Gastroesophageal sphincter (tissue), 4 donors: ENCODE measurements around the gene PHLDB2. TPM values are rescaled to one million over a fixed set of nuclear protein-coding genes. Genes with fewer than 3 reads are reported as not detected.

Source experiments
- ATAC-seq: fragments of 150-250 bp; one replicate; pipeline ENCODE4 v1.9.1; 2016; ENCODE audit warnings: mild to moderate bottlenecking, moderate library complexity
- H3K27ac ChIP-seq, 4 donors: fragments of 200-600 bp; sonication (generic) in 3 of 4; 1 replicate in 3 of 4; 2 replicates in 1 of 4; pipeline ENCODE4 v1.5.1; 2016 to 2019
- H3K27me3 ChIP-seq: fragments of 200-600 bp; sonication (generic); one replicate; pipeline ENCODE4 v1.5.1; 2019
- H3K36me3 ChIP-seq, 2 donors: fragments of 200-600 bp; sonication (generic); one replicate each; pipeline ENCODE4 v1.5.1; 2019; ENCODE audit warnings: control low read depth in 1 of 2
- H3K4me1 ChIP-seq, 3 donors: fragments of 200-600 bp; sonication (generic); 1 replicate in 2 of 3; 2 replicates in 1 of 3; pipeline ENCODE4 v1.5.1; 2016 to 2019; ENCODE audit warnings: control low read depth in 2 of 3
- H3K4me3 ChIP-seq, 2 donors: fragments of 200-600 bp; sonication (generic); one replicate each; pipeline ENCODE4 v1.5.1; 2019; ENCODE audit warnings: mild to moderate bottlenecking in 1 of 2, moderate library complexity in 1 of 2
- H3K9me3 ChIP-seq, 3 donors: fragments of 200-600 bp; sonication (generic); one replicate each; pipeline ENCODE4 v1.5.1; 2017 to 2019; ENCODE audit warnings: control low read depth in 2 of 3
- EP300 ChIP-seq: sonication (generic); formaldehyde crosslinking; IDR thresholded peaks from one replicate; pipeline ENCODE4 v1.6.1; 2017; ENCODE audit warnings: antibody characterized with exemption, mild to moderate bottlenecking
- POLR2A ChIP-seq, 2 donors: fragments of 450-650 bp; IDR thresholded peaks; one replicate each; pipeline ENCODE4 v1.6.1; 2017; ENCODE audit warnings: antibody characterized with exemption in 2 of 2, mild to moderate bottlenecking in 2 of 2, moderate library complexity in 1 of 2
- POLR2AphosphoS5 ChIP-seq: sonication (generic); formaldehyde crosslinking; IDR thresholded peaks from one replicate; pipeline ENCODE4 v1.6.1; 2017; ENCODE audit warnings: antibody characterized with exemption
- WGBS, 2 donors: methylation state at CpG; one replicate each; pipeline ENCODE4 v1.1.5; 2018; ENCODE audit warnings: low coverage in 1 of 2; 5-methylcytosine and 5-hydroxymethylcytosine counted together
- total RNA-seq, 4 donors: library from RNA; depleted of rRNA; stranded (reverse); fragments of >200 nt; gene quantifications; one replicate each; pipeline ENCODE4 v1.1.0, GENCODE V29; 2016
- TF ChIP-seq, protein P1 (sequence below), 4 experiments: fragments of 200-600 bp in 2 of 4; fragments of 450-650 bp in 2 of 4; sonication (generic) in 1 of 4; IDR thresholded peaks; one replicate each; pipeline ENCODE4 v1.5.1; 2017 to 2019; ENCODE audit warnings: antibody characterized with exemption in 4 of 4, mild to moderate bottlenecking in 2 of 4, moderate library complexity in 2 of 4

Gene PHLDB2
- total RNA-seq, 4 donors from 2014 or later = 52.1 to 115 (median 77.4) TPM

DNA sequence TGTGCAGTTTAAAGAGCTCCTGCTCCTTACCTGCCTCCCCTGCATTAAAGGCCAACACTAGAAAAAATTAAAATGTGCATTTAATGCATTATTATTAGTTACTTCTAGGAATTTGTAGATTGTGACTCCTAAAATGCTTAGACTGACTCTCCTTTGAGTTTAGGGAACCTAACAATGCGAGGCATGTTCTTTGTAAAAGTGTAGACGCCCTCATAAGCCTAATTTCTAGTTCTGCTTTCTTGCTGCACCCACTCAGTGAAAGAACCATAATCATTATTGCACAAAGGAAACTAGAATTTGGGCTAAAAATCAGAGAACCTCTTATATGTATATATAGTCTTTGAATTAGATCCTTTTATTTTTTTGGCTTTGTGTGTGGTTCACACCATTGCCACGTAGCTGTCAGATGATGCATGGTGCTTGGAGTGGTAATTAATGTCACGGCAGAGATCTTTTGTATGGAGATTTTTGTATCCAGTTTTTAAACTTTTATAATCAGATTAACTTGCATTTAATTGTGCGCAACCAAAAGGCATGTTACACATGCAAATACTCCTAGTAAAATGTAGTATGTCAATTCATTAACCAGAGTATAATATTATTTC, 120.5 kb downstream of the PHLDB2 start:
- ATAC-seq = peak; percentile 8
- Histone ChIP-seq H3K36me3 (peaks cover 0 to 7% of the 10 kb centered on the region in 2 donors), H3K9me3 (no peaks in the 10 kb centered on the region), H3K27me3 (no peaks in the 10 kb centered on the region), H3K27ac (peak overlapping the region; percentile 80 to 90 (median 88)), H3K4me1 (peaks cover 2 to 34% (median 4%) of the 10 kb centered on the region in 3 donors), H3K4me3 (peak overlapping the region; percentile 86 to 92)
- no peak for TF ChIP-seq POLR2AphosphoS5
- TF ChIP-seq, protein P1, sequence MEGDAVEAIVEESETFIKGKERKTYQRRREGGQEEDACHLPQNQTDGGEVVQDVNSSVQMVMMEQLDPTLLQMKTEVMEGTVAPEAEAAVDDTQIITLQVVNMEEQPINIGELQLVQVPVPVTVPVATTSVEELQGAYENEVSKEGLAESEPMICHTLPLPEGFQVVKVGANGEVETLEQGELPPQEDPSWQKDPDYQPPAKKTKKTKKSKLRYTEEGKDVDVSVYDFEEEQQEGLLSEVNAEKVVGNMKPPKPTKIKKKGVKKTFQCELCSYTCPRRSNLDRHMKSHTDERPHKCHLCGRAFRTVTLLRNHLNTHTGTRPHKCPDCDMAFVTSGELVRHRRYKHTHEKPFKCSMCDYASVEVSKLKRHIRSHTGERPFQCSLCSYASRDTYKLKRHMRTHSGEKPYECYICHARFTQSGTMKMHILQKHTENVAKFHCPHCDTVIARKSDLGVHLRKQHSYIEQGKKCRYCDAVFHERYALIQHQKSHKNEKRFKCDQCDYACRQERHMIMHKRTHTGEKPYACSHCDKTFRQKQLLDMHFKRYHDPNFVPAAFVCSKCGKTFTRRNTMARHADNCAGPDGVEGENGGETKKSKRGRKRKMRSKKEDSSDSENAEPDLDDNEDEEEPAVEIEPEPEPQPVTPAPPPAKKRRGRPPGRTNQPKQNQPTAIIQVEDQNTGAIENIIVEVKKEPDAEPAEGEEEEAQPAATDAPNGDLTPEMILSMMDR (IDR thresholded peaks at IDR 0.05) = no peak
- no peak for TF ChIP-seq EP300
- no peak for TF ChIP-seq POLR2A (IDR thresholded peaks at IDR 0.05)
- 14 to 15% methylated on average over 5 of the region's 5 CpGs for WGBS, 2 donors

DNA sequence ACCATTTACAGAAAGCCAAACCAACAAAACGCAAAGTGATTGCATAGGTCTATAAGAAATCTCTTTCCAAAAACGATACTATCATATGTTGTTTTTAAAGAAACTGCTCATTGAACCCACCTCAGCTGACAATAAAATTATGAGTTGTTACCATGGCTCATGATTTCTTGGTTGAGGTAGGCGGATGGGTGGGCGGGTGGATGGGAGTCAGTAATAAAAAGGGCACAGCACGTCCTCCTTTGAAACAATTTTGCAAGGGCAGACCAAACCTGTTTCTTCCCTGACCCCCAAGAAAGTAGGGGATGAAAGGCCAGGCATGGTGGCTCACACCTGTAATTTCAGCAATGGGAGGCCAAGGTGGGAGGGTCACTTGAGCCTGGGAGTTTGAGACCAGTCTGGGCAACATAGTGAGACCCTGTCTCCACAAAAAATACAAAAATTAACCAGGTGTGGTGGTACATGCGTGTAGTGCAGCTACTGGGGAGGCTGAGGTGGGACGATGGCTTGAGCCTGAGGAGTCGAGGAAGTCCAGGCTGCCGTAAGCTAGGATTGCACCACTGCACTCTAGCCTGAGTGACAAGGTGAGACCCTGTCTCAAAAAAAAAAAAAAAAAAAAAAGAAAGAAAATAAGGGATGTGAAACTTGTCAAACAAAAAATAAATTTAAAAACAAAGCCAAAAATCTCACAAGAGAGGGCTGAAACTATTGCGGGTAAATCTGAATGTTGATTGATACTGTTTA, 121.8 kb downstream of the PHLDB2 start:
- H3K4me1 ChIP-seq = peaks cover 2 to 34% (median 4%) of the 10 kb centered on the region in 3 donors
- ATAC-seq = no peak
- WGBS, 2 donors = 93 to 96% methylated on average over 7 to 10 of the region's 10 CpGs

DNA sequence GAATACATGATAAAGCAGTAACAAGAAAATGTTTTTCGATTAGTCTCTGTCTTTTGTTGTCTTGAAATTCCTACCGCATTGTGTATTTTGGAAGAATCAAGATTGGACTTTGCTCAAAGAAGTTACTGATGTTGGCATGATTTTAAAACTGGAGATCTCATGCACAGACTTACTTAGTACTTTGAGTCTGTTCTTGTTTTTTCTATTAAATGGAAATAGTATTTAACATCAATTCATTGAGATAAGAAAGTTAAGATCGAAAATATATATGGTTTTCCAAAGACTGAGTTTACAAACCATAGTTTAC, 122.3 kb downstream of the PHLDB2 start:
- 39 to 72% methylated on average over 3 of the region's 3 CpGs for WGBS, 2 donors
- Histone ChIP-seq H3K9me3 (no peaks in the 10 kb centered on the region), H3K27me3 (no peaks in the 10 kb centered on the region), H3K4me1 (peaks cover 2 to 34% (median 4%) of the 10 kb centered on the region in 3 donors), H3K4me3 (no peak overlapping the region), H3K36me3 (peaks cover 0 to 5% of the 10 kb centered on the region in 2 donors), H3K27ac (no peak overlapping the region)
- TF ChIP-seq POLR2AphosphoS5 = no peak
- no peak for TF ChIP-seq POLR2A (IDR thresholded peaks at IDR 0.05)
- TF ChIP-seq, protein P1 (IDR thresholded peaks at IDR 0.05) = no peak
- no peak for TF ChIP-seq EP300
- no peak for ATAC-seq

More for the DNA sequence above, 121.8 kb downstream of the PHLDB2 start:
- no peak overlapping the region for H3K4me3 ChIP-seq
- no peak overlapping the region for H3K27ac ChIP-seq
- TF ChIP-seq, protein P1 (IDR thresholded peaks at IDR 0.05) = no peak
- TF ChIP-seq POLR2AphosphoS5 = no peak
- no peak for TF ChIP-seq EP300
- no peaks in the 10 kb centered on the region for H3K9me3 ChIP-seq
- no peaks in the 10 kb centered on the region for H3K27me3 ChIP-seq
- H3K36me3 ChIP-seq = no peaks in the 10 kb centered on the region

DNA sequence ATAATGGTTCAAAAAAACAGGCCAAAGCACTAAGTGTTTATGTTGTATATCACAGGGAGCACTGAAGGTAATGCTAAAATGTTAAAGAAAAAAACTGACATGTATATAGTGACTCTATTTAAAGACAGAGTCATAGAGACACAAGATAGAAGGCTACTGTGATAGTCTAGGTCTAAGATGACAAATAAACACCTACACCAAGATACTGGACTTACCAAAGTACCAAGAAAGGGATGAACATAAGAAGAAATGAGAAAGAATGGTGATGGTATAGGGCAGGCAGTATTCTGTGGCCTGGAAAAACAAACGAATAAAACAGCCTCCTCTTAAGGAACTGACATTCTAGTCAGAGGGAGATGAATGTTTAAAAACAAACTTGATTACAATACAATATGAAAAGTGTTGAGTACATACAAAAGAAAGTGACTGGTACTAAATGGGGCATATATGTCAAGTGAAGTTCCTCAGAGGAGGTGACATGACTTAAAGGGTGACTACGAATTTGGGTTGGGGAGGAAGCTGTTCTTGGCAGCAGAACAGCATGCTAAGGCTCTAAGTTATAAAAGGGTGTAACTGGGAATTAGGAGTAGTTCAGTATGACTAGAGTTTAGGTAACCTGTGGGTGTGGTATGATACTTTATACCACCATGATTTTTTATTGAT, 125.7 kb downstream of the PHLDB2 start:
- ATAC-seq = no peak
- H3K27me3 ChIP-seq = no peaks in the 10 kb centered on the region
- WGBS, 2 donors = 56 to 60% methylated on average over 1 to 2 of the region's 2 CpGs

More for the DNA sequence above, 125.7 kb downstream of the PHLDB2 start:
- Histone ChIP-seq H3K4me1 (peaks cover 2 to 36% (median 4%) of the 10 kb centered on the region in 3 donors), H3K9me3 (no peaks in the 10 kb centered on the region), H3K4me3 (no peak overlapping the region), H3K36me3 (peaks cover 0 to 28% of the 10 kb centered on the region in 2 donors), H3K27ac (no peak overlapping the region)
- TF ChIP-seq, protein P1 (IDR thresholded peaks at IDR 0.05) = no peak
- TF ChIP-seq POLR2AphosphoS5 (no peak), POLR2A (IDR thresholded peaks at IDR 0.05) (no peak), EP300 (no peak)
